Gastroesophageal sphincter (tissue), 4 donors: ENCODE measurements around the gene SENP1. TPM values are rescaled to one million over a fixed set of nuclear protein-coding genes. Genes with fewer than 3 reads are reported as not detected.

Experiments used
- ATAC-seq: fragments of 150-250 bp; one replicate; pipeline ENCODE4 v1.9.1; 2016; ENCODE audit warnings: mild to moderate bottlenecking, moderate library complexity
- H3K27ac ChIP-seq, 4 donors: fragments of 200-600 bp; sonication (generic) in 3 of 4; 1 replicate in 3 of 4; 2 replicates in 1 of 4; pipeline ENCODE4 v1.5.1; 2016 to 2019
- H3K27me3 ChIP-seq: fragments of 200-600 bp; sonication (generic); one replicate; pipeline ENCODE4 v1.5.1; 2019
- H3K36me3 ChIP-seq, 2 donors: fragments of 200-600 bp; sonication (generic); one replicate each; pipeline ENCODE4 v1.5.1; 2019; ENCODE audit warnings: control low read depth in 1 of 2
- H3K4me1 ChIP-seq, 3 donors: fragments of 200-600 bp; sonication (generic); 1 replicate in 2 of 3; 2 replicates in 1 of 3; pipeline ENCODE4 v1.5.1; 2016 to 2019; ENCODE audit warnings: control low read depth in 2 of 3
- H3K4me3 ChIP-seq, 2 donors: fragments of 200-600 bp; sonication (generic); one replicate each; pipeline ENCODE4 v1.5.1; 2019; ENCODE audit warnings: mild to moderate bottlenecking in 1 of 2, moderate library complexity in 1 of 2
- H3K9me3 ChIP-seq, 3 donors: fragments of 200-600 bp; sonication (generic); one replicate each; pipeline ENCODE4 v1.5.1; 2017 to 2019; ENCODE audit warnings: control low read depth in 2 of 3
- CTCF ChIP-seq, 4 experiments: fragments of 200-600 bp in 2 of 4; fragments of 450-650 bp in 2 of 4; sonication (generic) in 1 of 4; IDR thresholded peaks; one replicate each; pipeline ENCODE4 v1.5.1; 2017 to 2019; ENCODE audit warnings: antibody characterized with exemption in 4 of 4, mild to moderate bottlenecking in 2 of 4, moderate library complexity in 2 of 4
- EP300 ChIP-seq: sonication (generic); formaldehyde crosslinking; IDR thresholded peaks from one replicate; pipeline ENCODE4 v1.6.1; 2017; ENCODE audit warnings: antibody characterized with exemption, mild to moderate bottlenecking
- POLR2A ChIP-seq, 2 donors: fragments of 450-650 bp; IDR thresholded peaks; one replicate each; pipeline ENCODE4 v1.6.1; 2017; ENCODE audit warnings: antibody characterized with exemption in 2 of 2, mild to moderate bottlenecking in 2 of 2, moderate library complexity in 1 of 2
- POLR2AphosphoS5 ChIP-seq: sonication (generic); formaldehyde crosslinking; IDR thresholded peaks from one replicate; pipeline ENCODE4 v1.6.1; 2017; ENCODE audit warnings: antibody characterized with exemption
- WGBS, 2 donors: methylation state at CpG; one replicate each; pipeline ENCODE4 v1.1.5; 2018; ENCODE audit warnings: low coverage in 1 of 2; 5-methylcytosine and 5-hydroxymethylcytosine counted together
- total RNA-seq, 4 donors: library from RNA; depleted of rRNA; stranded (reverse); fragments of >200 nt; gene quantifications; one replicate each; pipeline ENCODE4 v1.1.0, GENCODE V29; 2016

Gene SENP1
- total RNA-seq, 4 donors from 2014 or later, result 17.3 to 23.8 (median 20.7) TPM

- Histone ChIP-seq H3K4me3 (no peak overlapping the region), H3K4me1 (no peaks in the 10 kb centered on the region), H3K9me3 (no peaks in the 10 kb centered on the region), H3K36me3 (no peaks in the 10 kb centered on the region), H3K27ac (no peak overlapping the region), H3K27me3 (peaks cover 23% of the 10 kb centered on the region)
- WGBS, 2 donors, result 84 to 95% methylated on average over 3 to 7 of the region's 7 CpGs
- TF ChIP-seq EP300 (no peak), POLR2A (IDR thresholded peaks at IDR 0.05) (no peak), CTCF (IDR thresholded peaks at IDR 0.05) (no peak), POLR2AphosphoS5 (no peak)
- no peak for ATAC-seq
Observed at GRCh38 chr12:48026060-48026827, 79.6 kb downstream of the SENP1 start.

GRCh38 chr12:48025281-48025680 lies 80.6 kb downstream of the SENP1 start:
- no peaks in the 10 kb centered on the region for H3K4me1 ChIP-seq
- H3K27me3 ChIP-seq, result peaks cover 29% of the 10 kb centered on the region
- ATAC-seq, result no peak
- 55 to 70% methylated on average over 3 to 6 of the region's 7 CpGs for WGBS, 2 donors
- H3K36me3 ChIP-seq, result no peaks in the 10 kb centered on the region
- H3K9me3 ChIP-seq, result no peaks in the 10 kb centered on the region
- no peak for TF ChIP-seq CTCF (IDR thresholded peaks at IDR 0.05)
- TF ChIP-seq POLR2A (IDR thresholded peaks at IDR 0.05), result no peak
- TF ChIP-seq EP300, result no peak
- TF ChIP-seq POLR2AphosphoS5, result no peak
- no peak overlapping the region for H3K27ac ChIP-seq
- H3K4me3 ChIP-seq, result no peak overlapping the region

- Histone ChIP-seq H3K9me3 (no peaks in the 10 kb centered on the region), H3K27ac (no peak overlapping the region), H3K4me1 (no peaks in the 10 kb centered on the region), H3K36me3 (no peaks in the 10 kb centered on the region), H3K27me3 (peaks cover 29% of the 10 kb centered on the region), H3K4me3 (no peak overlapping the region)
- TF ChIP-seq CTCF (IDR thresholded peaks at IDR 0.05), result no peak
- TF ChIP-seq EP300, result no peak
- no peak for TF ChIP-seq POLR2AphosphoS5
- TF ChIP-seq POLR2A (IDR thresholded peaks at IDR 0.05), result no peak
- WGBS, 2 donors, result 66 to 69% methylated on average over 2 to 9 of the region's 9 CpGs
- ATAC-seq, result no peak
Observed at GRCh38 chr12:48024735-48025134, 81.1 kb downstream of the SENP1 start.

- Histone ChIP-seq H3K36me3 (no peaks in the 10 kb centered on the region), H3K4me1 (no peaks in the 10 kb centered on the region), H3K27ac (no peak overlapping the region), H3K9me3 (no peaks in the 10 kb centered on the region), H3K27me3 (peaks cover 29% of the 10 kb centered on the region), H3K4me3 (no peak overlapping the region)
- no peak for TF ChIP-seq EP300
- no peak for TF ChIP-seq POLR2A (IDR thresholded peaks at IDR 0.05)
- WGBS, 2 donors, result 51 to 67% methylated on average over 2 to 4 of the region's 5 CpGs
- ATAC-seq, result no peak
Observed at GRCh38 chr12:48023386-48023785, 82.5 kb downstream of the SENP1 start.

GRCh38 chr12:48022676-48023385 lies 83.0 kb downstream of the SENP1 start:
- TF ChIP-seq POLR2AphosphoS5 (no peak), CTCF (IDR thresholded peaks at IDR 0.05) (no peak), EP300 (no peak), POLR2A (IDR thresholded peaks at IDR 0.05) (no peak)
- ATAC-seq, result no peak
- Histone ChIP-seq H3K4me3 (no peak overlapping the region), H3K4me1 (no peaks in the 10 kb centered on the region), H3K27ac (no peak overlapping the region), H3K36me3 (no peaks in the 10 kb centered on the region), H3K9me3 (no peaks in the 10 kb centered on the region), H3K27me3 (peaks cover 29% of the 10 kb centered on the region)
- WGBS, 2 donors, result 55 to 82% methylated on average over 2 to 4 of the region's 7 CpGs
